AG04449 (cell line): ENCODE results near the gene PROM1.

Experiments used
- CTCF ChIA-PET: fragments of 350-600 bp; formaldehyde crosslinking; extraction: SDS; loops from one replicate; lab custom pipeline; 2021; ENCODE audit warnings: antibody characterized with exemption; lab: Yijun Ruan, JAX
- POLR2A ChIA-PET: fragments of 400-600, 350-600 bp; formaldehyde crosslinking; extraction: SDS; loops from one replicate; lab custom pipeline; 2020; ENCODE audit warnings: antibody characterized with exemption, inconsistent platforms; lab: Yijun Ruan, JAX
- DNase-seq: peaks from one replicate; pipeline ENCODE4 v3.0.0-alpha.2; 2010; ENCODE audit warnings: low read depth, low spot score
- H3K4me3 ChIP-seq: 2 replicates; pipeline ENCODE4 v1.5.1; 2011; ENCODE audit warnings: low read depth, mild to moderate bottlenecking, control low read depth, low read length
- TF ChIP-seq, protein P1 (sequence below): IDR thresholded peaks from one replicate; pipeline ENCODE4 v1.5.1; 2011; ENCODE audit warnings: mild to moderate bottlenecking, moderate library complexity, low read length, control low read depth, inconsistent platforms; ENCODE audit not compliant: insufficient read depth; ENCODE audit errors: missing control alignments

PROM1 gene

DNA sequence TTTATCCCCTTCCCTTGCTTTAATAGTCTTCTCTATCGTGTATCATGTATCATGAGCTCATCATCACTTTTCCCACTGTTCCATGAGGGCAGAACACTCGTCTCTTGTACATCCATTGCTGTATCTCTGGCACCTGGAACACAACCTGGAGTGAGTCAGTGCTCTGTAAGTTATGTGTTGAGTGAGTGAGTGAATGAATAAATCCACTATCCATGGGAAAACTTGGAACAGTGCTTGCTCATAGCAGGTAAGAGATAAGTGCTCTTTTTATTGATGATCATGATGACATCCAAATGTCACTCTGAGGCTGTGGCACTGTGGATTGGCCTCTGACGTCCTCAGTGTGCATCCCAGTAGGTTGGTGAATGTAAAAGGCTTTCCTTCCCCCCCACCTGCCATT, 149.6 kb downstream of the PROM1 start:
- no peak for DNase-seq
- no peak overlapping the region for H3K4me3 ChIP-seq
- TF ChIP-seq, protein P1, sequence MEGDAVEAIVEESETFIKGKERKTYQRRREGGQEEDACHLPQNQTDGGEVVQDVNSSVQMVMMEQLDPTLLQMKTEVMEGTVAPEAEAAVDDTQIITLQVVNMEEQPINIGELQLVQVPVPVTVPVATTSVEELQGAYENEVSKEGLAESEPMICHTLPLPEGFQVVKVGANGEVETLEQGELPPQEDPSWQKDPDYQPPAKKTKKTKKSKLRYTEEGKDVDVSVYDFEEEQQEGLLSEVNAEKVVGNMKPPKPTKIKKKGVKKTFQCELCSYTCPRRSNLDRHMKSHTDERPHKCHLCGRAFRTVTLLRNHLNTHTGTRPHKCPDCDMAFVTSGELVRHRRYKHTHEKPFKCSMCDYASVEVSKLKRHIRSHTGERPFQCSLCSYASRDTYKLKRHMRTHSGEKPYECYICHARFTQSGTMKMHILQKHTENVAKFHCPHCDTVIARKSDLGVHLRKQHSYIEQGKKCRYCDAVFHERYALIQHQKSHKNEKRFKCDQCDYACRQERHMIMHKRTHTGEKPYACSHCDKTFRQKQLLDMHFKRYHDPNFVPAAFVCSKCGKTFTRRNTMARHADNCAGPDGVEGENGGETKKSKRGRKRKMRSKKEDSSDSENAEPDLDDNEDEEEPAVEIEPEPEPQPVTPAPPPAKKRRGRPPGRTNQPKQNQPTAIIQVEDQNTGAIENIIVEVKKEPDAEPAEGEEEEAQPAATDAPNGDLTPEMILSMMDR, result no peak
- CTCF ChIA-PET, result interaction anchor here (1.3 to 7.2 kb wide), 3 partner anchors 15 to 52 kb away, joined by 5 to 46 read pairs (median 16); no protein-coding TSS in a partner anchor
- POLR2A ChIA-PET, result no interaction called here

DNA sequence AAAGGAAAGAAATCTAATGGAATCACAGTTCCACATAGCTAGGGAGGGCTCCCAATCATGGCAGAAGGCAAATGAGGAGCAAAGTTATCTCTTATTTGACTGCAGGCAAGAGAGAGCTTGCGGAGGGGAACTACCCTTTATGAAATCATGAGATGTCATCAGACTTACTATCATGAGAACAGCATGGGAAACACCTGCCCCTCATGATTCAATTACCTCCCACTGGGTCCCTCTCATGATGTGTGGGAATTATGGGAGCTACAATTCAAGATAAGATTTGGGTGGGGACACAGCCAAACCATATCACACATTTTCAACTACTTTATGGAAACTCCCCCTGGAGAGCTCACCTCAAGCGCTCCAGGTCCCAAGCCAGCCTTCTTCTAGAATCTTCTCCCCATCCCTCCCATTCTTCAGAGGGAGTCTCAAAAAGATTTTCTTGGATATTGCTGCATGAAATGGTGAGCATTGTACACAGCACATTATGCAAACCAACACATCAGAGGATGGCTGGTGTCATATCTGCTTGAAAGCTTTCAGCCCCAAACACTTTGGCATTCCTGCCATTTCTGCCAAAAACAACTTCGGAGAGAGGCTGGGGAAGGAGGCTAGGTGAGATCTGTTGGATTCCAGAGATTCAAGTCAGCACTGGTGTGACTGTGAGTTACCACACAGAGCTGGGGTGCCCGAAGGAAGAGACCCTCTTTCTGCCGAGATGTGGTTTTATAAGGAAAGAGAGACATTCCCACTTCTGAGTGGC, 152.2 kb downstream of the PROM1 start:
- TF ChIP-seq, protein P1, result no peak
- no peak for DNase-seq
- CTCF ChIA-PET, result interaction anchor here (1.4 to 2.8 kb wide), 2 partner anchors 24 to 49 kb away, joined by 5 to 14 read pairs; no protein-coding TSS in a partner anchor
- POLR2A ChIA-PET, result no interaction called here
- H3K4me3 ChIP-seq, result no peak overlapping the region

DNA sequence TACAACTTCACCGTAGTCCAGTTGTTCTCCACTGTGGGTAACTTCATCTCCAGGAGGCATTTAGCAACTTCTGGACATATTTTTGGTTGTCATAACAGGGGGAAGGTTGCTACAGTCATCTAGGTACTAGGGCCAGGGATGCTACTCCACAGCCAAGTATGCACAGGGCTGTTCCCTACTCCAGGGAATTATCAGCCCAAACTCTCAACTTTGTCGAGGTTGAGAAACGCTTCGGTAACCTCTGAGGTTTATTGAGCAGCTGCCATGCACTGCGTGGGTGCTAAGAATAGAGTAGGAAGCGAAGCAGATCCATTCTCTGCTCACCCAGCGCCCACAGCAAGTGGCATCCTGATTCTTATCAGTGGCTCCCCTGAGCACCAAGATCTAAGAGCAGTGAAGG, 153.5 kb downstream of the PROM1 start:
- DNase-seq, result no peak
- POLR2A ChIA-PET, result no interaction called here
- CTCF ChIA-PET, result interaction anchor here (1.2 to 2.8 kb wide), 3 partner anchors 26 to 47 kb away, joined by 5 to 14 read pairs (median 5); no protein-coding TSS in a partner anchor

DNA sequence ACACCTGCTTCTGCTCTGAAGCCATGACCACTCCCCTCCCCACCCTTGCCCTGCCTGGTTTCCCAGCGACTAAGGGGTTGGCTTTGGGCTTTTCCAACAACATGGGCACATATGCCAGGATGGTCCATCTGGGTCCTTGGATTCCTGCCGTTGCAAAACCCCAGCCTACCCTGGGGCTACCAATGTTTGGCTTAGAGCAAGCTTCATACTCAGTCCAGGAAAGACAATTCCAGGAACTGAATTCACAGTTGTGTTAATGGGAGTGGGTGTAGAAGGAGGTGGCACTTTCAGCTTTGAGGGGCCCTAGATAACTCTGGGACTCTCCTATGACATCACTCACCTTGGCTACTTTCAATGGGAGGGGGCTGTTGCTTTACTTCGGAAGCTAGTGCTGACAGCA, 154.3 kb downstream of the PROM1 start:
- CTCF ChIA-PET, result interaction anchor here (1.0 to 1.2 kb wide), 3 partner anchors 27 to 472 kb away, joined by 3 to 6 read pairs (median 5); no protein-coding TSS in a partner anchor
- no peak overlapping the region for H3K4me3 ChIP-seq
- TF ChIP-seq, protein P1, result no peak
- POLR2A ChIA-PET, result no interaction called here
- DNase-seq, result no peak

More for the DNA sequence above, 153.5 kb downstream of the PROM1 start:
- H3K4me3 ChIP-seq, result no peak overlapping the region
- TF ChIP-seq, protein P1, result no peak

DNA sequence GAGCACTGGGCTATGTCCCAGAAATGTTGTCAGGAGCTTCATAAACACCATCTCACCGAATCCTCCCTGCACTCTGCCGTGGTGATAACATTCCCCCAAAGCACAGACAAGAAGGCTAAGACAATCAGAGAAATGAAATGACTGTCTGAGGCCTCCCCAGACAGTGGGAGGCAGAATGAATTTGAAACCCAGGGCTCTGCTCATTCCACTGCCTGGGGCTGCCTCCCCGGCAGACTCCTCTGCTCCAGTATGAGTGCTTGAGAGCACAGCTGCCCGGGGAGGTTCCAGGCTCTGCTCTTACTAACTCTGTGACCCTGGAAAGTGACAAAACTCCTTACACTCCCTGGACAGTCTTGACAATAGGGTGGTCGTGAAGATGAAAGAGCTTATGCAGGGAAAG, 154.9 kb downstream of the PROM1 start:
- H3K4me3 ChIP-seq, result no peak overlapping the region
- TF ChIP-seq, protein P1, result no peak
- no peak for DNase-seq
- CTCF ChIA-PET, result interaction anchor here (1.0 to 1.2 kb wide), 3 partner anchors 27 to 472 kb away, joined by 3 to 6 read pairs (median 5); no protein-coding TSS in a partner anchor
- POLR2A ChIA-PET, result no interaction called here

DNA sequence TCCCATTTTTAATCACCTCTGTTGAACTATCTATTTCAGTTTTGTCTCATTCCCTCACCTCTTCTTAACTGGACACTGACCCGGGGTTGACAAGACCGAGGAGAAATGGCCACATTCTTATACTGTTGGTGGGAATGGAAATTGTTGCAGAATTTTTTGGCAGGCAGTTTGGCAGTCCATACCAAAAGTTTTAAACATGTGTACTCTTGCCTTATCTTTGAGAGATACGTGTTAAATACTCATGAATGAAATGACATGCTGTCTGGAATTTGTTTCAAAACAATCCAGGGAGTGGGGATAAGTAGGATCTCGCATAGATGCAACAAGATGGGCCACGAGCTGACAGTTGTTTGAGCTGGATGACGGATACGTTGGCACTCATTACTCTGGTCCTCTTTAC, 157.3 kb downstream of the PROM1 start:
- no peak for DNase-seq
- H3K4me3 ChIP-seq, result no peak overlapping the region
- POLR2A ChIA-PET, result no interaction called here
- CTCF ChIA-PET, result interaction anchor here (1.1 to 2.1 kb wide), 3 partner anchors 27 to 43 kb away, joined by 3 to 13 read pairs (median 3); no protein-coding TSS in a partner anchor
- TF ChIP-seq, protein P1, result no peak
